ENCODE measurements around the gene C1QTNF6.

DNA sequence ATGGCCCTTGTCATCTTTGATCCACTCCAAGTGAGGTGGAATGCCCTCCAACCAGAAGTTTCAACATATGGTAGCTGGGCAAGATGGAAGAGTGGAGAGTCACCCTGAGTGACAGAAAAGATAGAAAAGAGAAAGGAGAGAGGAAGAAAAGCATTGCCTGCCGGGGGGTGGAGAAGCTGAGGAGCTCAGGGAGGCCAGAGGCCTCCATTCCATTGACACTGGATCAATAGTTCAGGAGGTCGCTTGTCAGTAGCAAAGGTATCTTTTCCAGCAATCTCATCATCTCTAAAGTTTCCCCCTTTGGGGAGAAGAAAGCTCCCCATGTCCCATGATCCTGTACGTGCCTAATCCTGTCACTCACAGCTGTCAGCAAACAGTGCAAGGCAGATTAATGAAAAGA is 6.7 kb upstream of the C1QTNF6 start:
- TF ChIP-seq POLR2A (IDR thresholded peaks at IDR 0.05) (no peak), CTCF (IDR thresholded peaks at IDR 0.05) (no peak)

All from testis (tissue), 2 donors.